K562 (cell line): ENCODE data around the gene AKT2. TPM values are rescaled to one million over a fixed set of nuclear protein-coding genes. Genes with fewer than 3 reads are reported as not detected.
A peak's percentile ranks its signal among the peaks of the same experiment; 100 is the strongest.

ENCODE experiments used
- BRCA1 ChIP-seq, 2 experiments: fragments of 450-650 bp in 1 of 2; sonication (generic) in 1 of 2; formaldehyde crosslinking in 1 of 2; IDR thresholded peaks; 2 replicates each; pipeline versions ENCODE4 v1.5.0 to v1.6.1; 2017 to 2020; ENCODE audit warnings: mild to moderate bottlenecking in 1 of 2, missing genetic modification reagents in 1 of 2
- CCAR2 ChIP-seq: fragments of 200-400 bp; formaldehyde crosslinking; IDR thresholded peaks from 2 replicates; pipeline ENCODE4 v1.6.1; 2017; ENCODE audit warnings: mild to moderate bottlenecking, low read depth, low read length
- DACH1 ChIP-seq: fragments of 450-650 bp; IDR thresholded peaks from 2 replicates; pipeline ENCODE4 v1.6.1; 2018; ENCODE audit not compliant: partially characterized antibody
- DPF2 ChIP-seq: fragments of 450-650 bp; IDR thresholded peaks from 2 replicates; pipeline ENCODE4 v1.6.1; 2016
- EHMT2 ChIP-seq: fragments of 450-650 bp; IDR thresholded peaks from 2 replicates; pipeline ENCODE4 v1.6.1; 2018; ENCODE audit warnings: antibody characterized with exemption
- JUND ChIP-seq, 2 experiments: IDR thresholded peaks; 2 replicates in 1 of 2; 3 replicates in 1 of 2; pipeline ENCODE4 v1.6.1; 2011; ENCODE audit warnings: borderline replicate concordance in 2 of 2, low read depth in 2 of 2, low read length in 2 of 2, improper control_type of control experiment in 1 of 2, missing biosample characterization in 1 of 2, missing genetic modification characterization in 1 of 2, missing genetic modification reagents in 1 of 2
- NEUROD1 ChIP-seq: fragments of 150-350 bp; IDR thresholded peaks from 2 replicates; pipeline ENCODE4 v1.6.1; 2014; ENCODE audit warnings: borderline replicate concordance, low read length, low read depth; ENCODE audit not compliant: partially characterized antibody
- PTBP1 ChIP-seq: fragments of 200-400 bp; formaldehyde crosslinking; IDR thresholded peaks from 2 replicates; pipeline ENCODE4 v1.6.1; 2017; ENCODE audit warnings: low read depth, low read length
- SAFB2 ChIP-seq: fragments of 200-400 bp; formaldehyde crosslinking; IDR thresholded peaks from 2 replicates; pipeline ENCODE4 v1.6.1; 2018; ENCODE audit warnings: borderline replicate concordance, low read length, low read depth, moderate library complexity; ENCODE audit not compliant: severe bottlenecking
- THAP7 ChIP-seq: fragments of 250-450 bp; sonication (Bioruptor Pico); IDR thresholded peaks from 2 replicates; pipeline ENCODE4 v1.5.0; 2021
- ZNF124 ChIP-seq: sonication (generic); formaldehyde crosslinking; IDR thresholded peaks from 2 replicates; pipeline ENCODE4 v1.8.1; 2022; ENCODE audit warnings: missing genetic modification reagents
- ZNF175 ChIP-seq: fragments of 200-800 bp; sonication (Bioruptor generic); IDR thresholded peaks from 2 replicates; pipeline ENCODE4 v1.6.1; 2016; ENCODE audit warnings: low read depth, mild to moderate bottlenecking, missing genetic modification characterization, missing compliant biosample characterization
- polyA plus RNA-seq, 8 experiments: library from polyadenylated mRNA; depleted of rRNA in 4 of 8; stranded (reverse) in 5 of 8; unstranded in 3 of 8; fragments of >200 nt; fragmentation: Nextera tagmentation in 2 of 8; fragmentation: Illumina TruSeq in 1 of 8; extraction: Ambion mirVana in 2 of 8; extraction: Trizol in 1 of 8; gene quantifications; 2 replicates each; pipeline versions ENCODE4 v1.2.1 to v1.2.3, GENCODE V29; 2011 to 2014; ENCODE audit warnings: inconsistent platforms in 1 of 8, missing spikeins in 1 of 8
- total RNA-seq, 7 experiments: library from RNA; depleted of rRNA in 6 of 7; stranded (reverse); fragments of >200 nt in 6 of 7; fragmentation: Illumina TruSeq in 2 of 7; extraction: Trizol in 2 of 7; gene quantifications; 2 replicates each; pipeline versions ENCODE4 v1.2.1 to v1.2.3, GENCODE V29; 2011 to 2021; ENCODE audit warnings: low replicate concordance in 1 of 7
- TF ChIP-seq, protein P1 (sequence below), 3 experiments: IDR thresholded peaks in 2 of 3; conservative IDR thresholded peaks in 1 of 3; 2 replicates each; pipeline ENCODE4 v1.5.1; 2011 to 2012; ENCODE audit warnings: low read length in 3 of 3, mild to moderate bottlenecking in 3 of 3, control low read depth in 2 of 3, improper control_type of control experiment in 1 of 3, inconsistent platforms in 1 of 3, low read depth in 1 of 3, mixed read lengths in 1 of 3, moderate library complexity in 1 of 3; ENCODE audit not compliant: insufficient read depth in 2 of 3
- TF ChIP-seq, protein P2 (sequence below), 2 experiments: IDR thresholded peaks; 2 replicates each; pipeline ENCODE4 v1.6.1; 2011; ENCODE audit warnings: borderline replicate concordance in 1 of 2, control low read depth in 1 of 2, low read depth in 1 of 2, low read length in 1 of 2, mild to moderate bottlenecking in 1 of 2, mixed read lengths in 1 of 2, moderate library complexity in 1 of 2; ENCODE audit not compliant: insufficient read depth in 1 of 2, insufficient read length in 1 of 2, poor library complexity in 1 of 2, severe bottlenecking in 1 of 2; ENCODE audit errors: extremely low read depth in 1 of 2
- TF ChIP-seq, protein P3 (sequence below): fragments of 200-800 bp; sonication (Bioruptor generic); IDR thresholded peaks from 2 replicates; pipeline ENCODE4 v1.6.1; 2016; ENCODE audit warnings: missing genetic modification characterization, missing compliant biosample characterization

Gene AKT2
- total and polyA plus RNA-seq, 9 of the 15 experiments (the other 6 are each of a cell fraction or from before 2014, with no cell fraction given): 1.1 to 132 (median 67.7) TPM

- TF ChIP-seq, protein P1, sequence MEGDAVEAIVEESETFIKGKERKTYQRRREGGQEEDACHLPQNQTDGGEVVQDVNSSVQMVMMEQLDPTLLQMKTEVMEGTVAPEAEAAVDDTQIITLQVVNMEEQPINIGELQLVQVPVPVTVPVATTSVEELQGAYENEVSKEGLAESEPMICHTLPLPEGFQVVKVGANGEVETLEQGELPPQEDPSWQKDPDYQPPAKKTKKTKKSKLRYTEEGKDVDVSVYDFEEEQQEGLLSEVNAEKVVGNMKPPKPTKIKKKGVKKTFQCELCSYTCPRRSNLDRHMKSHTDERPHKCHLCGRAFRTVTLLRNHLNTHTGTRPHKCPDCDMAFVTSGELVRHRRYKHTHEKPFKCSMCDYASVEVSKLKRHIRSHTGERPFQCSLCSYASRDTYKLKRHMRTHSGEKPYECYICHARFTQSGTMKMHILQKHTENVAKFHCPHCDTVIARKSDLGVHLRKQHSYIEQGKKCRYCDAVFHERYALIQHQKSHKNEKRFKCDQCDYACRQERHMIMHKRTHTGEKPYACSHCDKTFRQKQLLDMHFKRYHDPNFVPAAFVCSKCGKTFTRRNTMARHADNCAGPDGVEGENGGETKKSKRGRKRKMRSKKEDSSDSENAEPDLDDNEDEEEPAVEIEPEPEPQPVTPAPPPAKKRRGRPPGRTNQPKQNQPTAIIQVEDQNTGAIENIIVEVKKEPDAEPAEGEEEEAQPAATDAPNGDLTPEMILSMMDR (IDR thresholded peaks at IDR 0.05 in 2 of 3, conservative IDR thresholded peaks at IDR 0.05 in 1 of 3; ENCODE audit: insufficient read depth in 2 of 3, low read depth in 1 of 3, low read length in 3 of 3): peak; percentile 82 to 98 (median 87)
- TF ChIP-seq, protein P2, sequence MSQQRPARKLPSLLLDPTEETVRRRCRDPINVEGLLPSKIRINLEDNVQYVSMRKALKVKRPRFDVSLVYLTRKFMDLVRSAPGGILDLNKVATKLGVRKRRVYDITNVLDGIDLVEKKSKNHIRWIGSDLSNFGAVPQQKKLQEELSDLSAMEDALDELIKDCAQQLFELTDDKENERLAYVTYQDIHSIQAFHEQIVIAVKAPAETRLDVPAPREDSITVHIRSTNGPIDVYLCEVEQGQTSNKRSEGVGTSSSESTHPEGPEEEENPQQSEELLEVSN (IDR thresholded peaks at IDR 0.05; ENCODE audit: borderline replicate concordance in 1 of 2, extremely low read depth in 1 of 2, insufficient read depth in 1 of 2, insufficient read length in 1 of 2, low read depth in 1 of 2, low read length in 1 of 2, poor library complexity in 1 of 2, severe bottlenecking in 1 of 2): peak in 1 of 2 experiments; percentile 64
- TF ChIP-seq, protein P3, sequence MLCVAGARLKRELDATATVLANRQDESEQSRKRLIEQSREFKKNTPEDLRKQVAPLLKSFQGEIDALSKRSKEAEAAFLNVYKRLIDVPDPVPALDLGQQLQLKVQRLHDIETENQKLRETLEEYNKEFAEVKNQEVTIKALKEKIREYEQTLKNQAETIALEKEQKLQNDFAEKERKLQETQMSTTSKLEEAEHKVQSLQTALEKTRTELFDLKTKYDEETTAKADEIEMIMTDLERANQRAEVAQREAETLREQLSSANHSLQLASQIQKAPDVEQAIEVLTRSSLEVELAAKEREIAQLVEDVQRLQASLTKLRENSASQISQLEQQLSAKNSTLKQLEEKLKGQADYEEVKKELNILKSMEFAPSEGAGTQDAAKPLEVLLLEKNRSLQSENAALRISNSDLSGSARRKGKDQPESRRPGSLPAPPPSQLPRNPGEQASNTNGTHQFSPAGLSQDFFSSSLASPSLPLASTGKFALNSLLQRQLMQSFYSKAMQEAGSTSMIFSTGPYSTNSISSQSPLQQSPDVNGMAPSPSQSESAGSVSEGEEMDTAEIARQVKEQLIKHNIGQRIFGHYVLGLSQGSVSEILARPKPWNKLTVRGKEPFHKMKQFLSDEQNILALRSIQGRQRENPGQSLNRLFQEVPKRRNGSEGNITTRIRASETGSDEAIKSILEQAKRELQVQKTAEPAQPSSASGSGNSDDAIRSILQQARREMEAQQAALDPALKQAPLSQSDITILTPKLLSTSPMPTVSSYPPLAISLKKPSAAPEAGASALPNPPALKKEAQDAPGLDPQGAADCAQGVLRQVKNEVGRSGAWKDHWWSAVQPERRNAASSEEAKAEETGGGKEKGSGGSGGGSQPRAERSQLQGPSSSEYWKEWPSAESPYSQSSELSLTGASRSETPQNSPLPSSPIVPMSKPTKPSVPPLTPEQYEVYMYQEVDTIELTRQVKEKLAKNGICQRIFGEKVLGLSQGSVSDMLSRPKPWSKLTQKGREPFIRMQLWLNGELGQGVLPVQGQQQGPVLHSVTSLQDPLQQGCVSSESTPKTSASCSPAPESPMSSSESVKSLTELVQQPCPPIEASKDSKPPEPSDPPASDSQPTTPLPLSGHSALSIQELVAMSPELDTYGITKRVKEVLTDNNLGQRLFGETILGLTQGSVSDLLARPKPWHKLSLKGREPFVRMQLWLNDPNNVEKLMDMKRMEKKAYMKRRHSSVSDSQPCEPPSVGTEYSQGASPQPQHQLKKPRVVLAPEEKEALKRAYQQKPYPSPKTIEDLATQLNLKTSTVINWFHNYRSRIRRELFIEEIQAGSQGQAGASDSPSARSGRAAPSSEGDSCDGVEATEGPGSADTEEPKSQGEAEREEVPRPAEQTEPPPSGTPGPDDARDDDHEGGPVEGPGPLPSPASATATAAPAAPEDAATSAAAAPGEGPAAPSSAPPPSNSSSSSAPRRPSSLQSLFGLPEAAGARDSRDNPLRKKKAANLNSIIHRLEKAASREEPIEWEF: no peak
- TF ChIP-seq CCAR2: no peak
- 0 out of 2 replicates have a peak, but pooled peaks have one; percentile 54 for TF ChIP-seq ZNF124 (CRISPR knock-in tag)
- no peak for TF ChIP-seq BRCA1 (IDR thresholded peaks at IDR 0.05)
- no peak for TF ChIP-seq BRCA1 (CRISPR knock-in tag; IDR thresholded peaks at IDR 0.05)
- TF ChIP-seq SAFB2: no peak
- TF ChIP-seq ZNF175 (CRISPR knock-in tag): no peak
- TF ChIP-seq PTBP1: no peak
- no peak for TF ChIP-seq NEUROD1
- no peak for TF ChIP-seq THAP7 (CRISPR knock-in tag)
- no peak for TF ChIP-seq DACH1
- peak; percentile 66; the same call in 1 of the 2 replicates for TF ChIP-seq EHMT2
- no peak for TF ChIP-seq JUND (IDR thresholded peaks at IDR 0.05; ENCODE audit: borderline replicate concordance, low read depth, low read length)
- TF ChIP-seq JUND (tag; IDR thresholded peaks at IDR 0.05; ENCODE audit: borderline replicate concordance, low read depth, low read length): no peak
- no peak for TF ChIP-seq DPF2
Measured at GRCh38 chr19:40217027-40217810, 67.9 kb downstream of the AKT2 start (continued).
